Measurements from ENCODE around the gene GPC2. TPM values are rescaled to one million over a fixed set of nuclear protein-coding genes. Genes with fewer than 3 reads are reported as not detected.

Gene GPC2
- polyA plus RNA-seq, 12 donors = 4.0 to 13.7 (median 6.0) TPM; not detected in 1

GRCh38 chr7:100124301-100125230 is 52.6 kb downstream of the GPC2 start:
- DNase-seq = no peak

- no peak for DNase-seq
These were observed 54.6 kb downstream of the GPC2 start for GRCh38 chr7:100122568-100122967.

GRCh38 chr7:100122067-100122466 is 55.1 kb downstream of the GPC2 start:
- DNase-seq = no peak

- DNase-seq = no peak
These were observed 56.5 kb downstream of the GPC2 start for GRCh38 chr7:100120733-100121036.

- DNase-seq = peak; percentile 80
These were observed 57.0 kb downstream of the GPC2 start for GRCh38 chr7:100119970-100120732.

Other genes with a start within 250 kb of the GPC2 start
- under 1 TPM in 10 of 12 donors, not detected in 2; 0.18 to 0.70 (median 0.38) TPM for gene GJC3, start 247.8 kb downstream of the GPC2 start, polyA plus RNA-seq (ENCODE audit: insufficient read length in 12 of 12)
- 1 to 10 TPM in 2 of 12 donors, under 1 TPM in 7, not detected in 3; 0.57 to 1.6 (median 0.69) TPM for gene AZGP1, start 201.3 kb downstream of the GPC2 start, polyA plus RNA-seq (ENCODE audit: insufficient read length in 12 of 12)
- 10 to 100 TPM; 24.6 to 64.8 (median 33.1) TPM for gene ZKSCAN1, start 161.8 kb downstream of the GPC2 start, polyA plus RNA-seq (ENCODE audit: insufficient read length in 12 of 12)
- 10 to 100 TPM in 11 of 12 donors, not detected in 1; 13.2 to 17.9 (median 15.2) TPM for gene ZSCAN21, start 127.6 kb downstream of the GPC2 start, polyA plus RNA-seq (ENCODE audit: insufficient read length in 12 of 12)
- gene ZNF3, start 95.7 kb downstream of the GPC2 start, polyA plus RNA-seq (ENCODE audit: insufficient read length in 12 of 12) = 10 to 100 TPM in 11 of 12 donors, not detected in 1; 19.9 to 34.7 (median 27.9) TPM
- gene COPS6, start 88.4 kb downstream of the GPC2 start, polyA plus RNA-seq (ENCODE audit: insufficient read length in 12 of 12) = 100 to 1,000 TPM in 2 of 12 donors, 10 to 100 TPM in 9, not detected in 1; 81.5 to 222 (median 91.3) TPM
- gene MCM7, start 76.0 kb downstream of the GPC2 start, polyA plus RNA-seq (ENCODE audit: insufficient read length in 12 of 12) = 10 to 100 TPM in 11 of 12 donors, not detected in 1; 55.3 to 95.5 (median 71.4) TPM
- 10 to 100 TPM in 11 of 12 donors, not detected in 1; 13.9 to 25.7 (median 22.2) TPM for gene AP4M1, start 75.7 kb downstream of the GPC2 start, polyA plus RNA-seq (ENCODE audit: insufficient read length in 12 of 12)
- gene TAF6, start 58.0 kb downstream of the GPC2 start, polyA plus RNA-seq (ENCODE audit: insufficient read length in 12 of 12) = 10 to 100 TPM in 11 of 12 donors, not detected in 1; 30.6 to 46.7 (median 35.1) TPM
- gene CNPY4, start 57.7 kb downstream of the GPC2 start, polyA plus RNA-seq (ENCODE audit: insufficient read length in 12 of 12) = 10 to 100 TPM in 11 of 12 donors, not detected in 1; 28.6 to 50.9 (median 38.8) TPM
- gene MBLAC1, start 50.4 kb downstream of the GPC2 start, polyA plus RNA-seq (ENCODE audit: insufficient read length in 12 of 12) = 1 to 10 TPM in 3 of 12 donors, under 1 TPM in 7, not detected in 2; 0.37 to 1.8 (median 0.76) TPM
- 100 to 1,000 TPM in 1 of 12 donors, 10 to 100 TPM in 10, not detected in 1; 51.2 to 100 (median 59.3) TPM for gene LAMTOR4, start 28.5 kb downstream of the GPC2 start, polyA plus RNA-seq (ENCODE audit: insufficient read length in 12 of 12)
- gene TRAPPC14, start 18.7 kb downstream of the GPC2 start, polyA plus RNA-seq (ENCODE audit: insufficient read length in 12 of 12) = 10 to 100 TPM in 5 of 12 donors, 1 to 10 TPM in 6, not detected in 1; 7.1 to 20.3 (median 9.6) TPM
- gene GAL3ST4, start 8.8 kb downstream of the GPC2 start, polyA plus RNA-seq (ENCODE audit: insufficient read length in 12 of 12) = 10 to 100 TPM in 7 of 12 donors, 1 to 10 TPM in 4, not detected in 1; 8.0 to 23.3 (median 10.7) TPM
- 10 to 100 TPM in 9 of 12 donors, 1 to 10 TPM in 2, not detected in 1; 7.3 to 36.0 (median 18.6) TPM for gene STAG3, start 537 bp upstream of the GPC2 start, polyA plus RNA-seq (ENCODE audit: insufficient read length in 12 of 12)
- gene PVRIG, start 42.6 kb upstream of the GPC2 start, polyA plus RNA-seq (ENCODE audit: insufficient read length in 12 of 12) = 10 to 100 TPM in 2 of 12 donors, 1 to 10 TPM in 8, not detected in 2; 1.3 to 12.0 (median 6.4) TPM
- gene SPDYE3, start 130.3 kb upstream of the GPC2 start, polyA plus RNA-seq (ENCODE audit: insufficient read length in 12 of 12) = 1 to 10 TPM in 10 of 12 donors, not detected in 2; 5.4 to 8.7 (median 6.4) TPM
- gene PILRB, start 180.7 kb upstream of the GPC2 start, polyA plus RNA-seq (ENCODE audit: insufficient read length in 12 of 12) = 10 to 100 TPM in 10 of 12 donors, 1 to 10 TPM in 1, not detected in 1; 9.9 to 55.1 (median 19.1) TPM
- 1 to 10 TPM in 10 of 12 donors, not detected in 2; 1.6 to 9.3 (median 2.5) TPM for gene PILRA, start 196.1 kb upstream of the GPC2 start, polyA plus RNA-seq (ENCODE audit: insufficient read length in 12 of 12)